Transverse colon (tissue), 4 donors: Measurements from ENCODE around the gene NFASC. TPM values are rescaled to one million over a fixed set of nuclear protein-coding genes. Genes with fewer than 3 reads are reported as not detected.

Experiments used
- DNase-seq: peaks from one replicate; pipeline ENCODE4 v3.0.0-alpha.2; 2019
- H3K27ac ChIP-seq, 4 donors: fragments of 200-600 bp; sonication (generic); 2 replicates each; pipeline ENCODE4 v1.5.1; 2016 to 2018; ENCODE audit warnings: inconsistent platforms in 4 of 4
- H3K27me3 ChIP-seq: fragments of 200-600 bp; sonication (generic); 2 replicates; pipeline ENCODE4 v1.5.1; 2017; ENCODE audit warnings: inconsistent platforms
- H3K36me3 ChIP-seq, 4 donors: fragments of 200-600 bp; sonication (generic); 2 replicates each; pipeline ENCODE4 v1.5.1; 2017 to 2019; ENCODE audit warnings: inconsistent platforms in 4 of 4
- H3K4me1 ChIP-seq, 4 donors: fragments of 200-600 bp; sonication (generic); 2 replicates each; pipeline ENCODE4 v1.5.1; 2017 to 2020; ENCODE audit warnings: inconsistent platforms in 4 of 4
- H3K4me3 ChIP-seq, 4 donors: fragments of 200-600 bp; sonication (generic); 1 replicate in 1 of 4; 2 replicates in 3 of 4; pipeline versions ENCODE4 v1.5.1 to v1.6.1; 2017 to 2019; ENCODE audit warnings: inconsistent platforms in 4 of 4
- H3K9me3 ChIP-seq, 2 donors: fragments of 200-600 bp; sonication (generic); 2 replicates each; pipeline ENCODE4 v1.5.1; 2017 to 2019; ENCODE audit warnings: inconsistent platforms in 2 of 2
- EP300 ChIP-seq: sonication (generic); formaldehyde crosslinking; IDR thresholded peaks from one replicate; pipeline ENCODE4 v1.6.1; 2017; ENCODE audit warnings: antibody characterized with exemption, low read depth
- POLR2A ChIP-seq: fragments of 450-650 bp; IDR thresholded peaks from one replicate; pipeline ENCODE4 v1.6.1; 2016; ENCODE audit warnings: antibody characterized with exemption, mild to moderate bottlenecking, moderate library complexity
- POLR2AphosphoS5 ChIP-seq, 3 donors: sonication (generic); formaldehyde crosslinking; IDR thresholded peaks; one replicate each; pipeline ENCODE4 v1.6.1; 2016; ENCODE audit warnings: antibody characterized with exemption in 3 of 3
- WGBS, 2 donors: methylation state at CpG; one replicate each; pipeline ENCODE4 v1.1.5; 2018; ENCODE audit warnings: low coverage in 1 of 2; 5-methylcytosine and 5-hydroxymethylcytosine counted together
- in situ Hi-C, 4 donors: fragments of 200-750 bp; cut with MboI; loops; one replicate each; pipeline versions ENCODE4 v1.15.0 to v1.15.1; 2017; ENCODE audit warnings: low sequenced_read_pairs in 3 of 4, low pct_ligation_motif_present in 1 of 4, low pct_unique_long_range_greater_than_20kb in 1 of 4
- intact Hi-C: fragments of 100-400 bp; cut with DNase I; formaldehyde crosslinking; loops from one replicate; pipeline ENCODE4 v1.15.1; 2023; ENCODE audit warnings: low total_unique reads
- total RNA-seq, 4 donors: library from RNA; depleted of rRNA; stranded (reverse); fragments of >200 nt; gene quantifications; one replicate each; pipeline ENCODE4 v1.1.0, GENCODE V29; 2016
- TF ChIP-seq, protein P1 (sequence below), 5 experiments: fragments of 200-600 bp in 3 of 5; fragments of 450-650 bp in 2 of 5; sonication (generic) in 3 of 5; IDR thresholded peaks; 1 replicate in 2 of 5; 2 replicates in 3 of 5; pipeline ENCODE4 v1.5.1; 2016 to 2017; ENCODE audit warnings: antibody characterized with exemption in 5 of 5, inconsistent platforms in 3 of 5, mild to moderate bottlenecking in 2 of 5, moderate library complexity in 1 of 5

NFASC gene
- total RNA-seq, 4 donors from 2014 or later: 11.3 to 48.8 (median 13.4) TPM

DNA sequence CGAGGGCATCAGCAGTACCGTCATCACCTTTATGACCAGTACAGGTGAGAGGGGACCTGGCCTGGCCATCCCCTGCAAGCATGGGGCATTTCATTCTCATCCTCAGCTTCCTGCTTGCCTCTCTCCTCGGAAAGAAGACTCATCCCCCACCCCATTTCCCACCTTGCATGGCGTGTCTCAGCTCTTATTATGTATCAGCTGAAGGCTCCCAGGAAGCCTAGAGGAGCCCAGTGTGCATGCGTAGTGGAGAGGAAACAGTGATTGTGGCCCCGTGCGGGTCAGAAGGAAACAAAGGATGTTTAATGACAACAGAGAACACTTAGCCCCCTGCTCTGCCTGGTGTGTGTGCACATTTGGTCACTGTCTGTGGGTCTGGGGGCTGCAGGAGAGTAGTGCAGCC is 132.0 kb downstream of the NFASC start:
- 80 to 83% methylated on average over 4 to 7 of the region's 7 CpGs for WGBS, 2 donors

DNA sequence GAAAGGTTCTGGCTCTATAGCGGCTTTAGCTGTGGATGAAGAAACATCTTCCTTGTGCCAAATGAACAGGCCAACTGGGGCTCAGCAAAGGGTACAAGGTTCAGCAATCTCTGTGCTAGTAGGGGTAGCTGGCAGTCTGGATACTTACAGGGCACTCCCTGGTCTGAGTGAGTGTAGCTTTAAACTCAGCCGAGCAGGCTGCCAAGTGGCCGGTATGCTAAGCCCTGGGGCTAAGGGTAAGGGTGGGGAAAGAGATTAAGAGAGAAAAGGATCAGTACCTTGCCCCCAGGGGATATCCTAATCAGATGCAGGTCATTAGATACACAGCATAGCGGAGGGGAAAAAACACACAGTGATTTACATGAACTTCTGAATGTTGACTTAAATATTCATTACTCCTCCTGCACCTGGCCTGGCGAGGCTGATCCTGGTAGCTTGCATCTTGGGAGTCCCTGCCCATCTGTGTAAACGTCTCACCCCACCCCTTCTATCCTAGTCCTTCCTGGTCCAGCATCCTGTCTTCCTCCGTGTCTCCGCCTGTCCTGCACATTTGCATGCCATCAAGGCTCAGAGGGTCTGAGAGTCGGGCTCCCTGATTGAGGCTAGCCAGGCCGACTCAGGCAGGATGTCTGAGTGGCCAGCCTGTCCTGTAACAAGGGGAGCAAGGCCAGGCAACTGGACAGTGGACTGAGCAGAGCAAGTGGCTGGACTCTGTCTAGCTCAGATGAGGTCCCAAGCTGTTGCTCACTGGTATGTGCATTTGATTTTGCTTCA is 132.9 kb downstream of the NFASC start:
- H3K36me3 ChIP-seq: no peaks in the 10 kb centered on the region
- intact Hi-C loops: no loop called here
- DNase-seq: no peak
- no peaks in the 10 kb centered on the region for H3K9me3 ChIP-seq
- H3K4me3 ChIP-seq: no peak overlapping the region
- in situ Hi-C loops: no loop called here
- 51% methylated on average over 10 of the region's 10 CpGs; no CpG with 5 or more reads in 1 of the 2 donors for whole genome bisulfite sequencing, 2 donors
- H3K4me1 ChIP-seq: no peaks in the 10 kb centered on the region
- TF ChIP-seq, protein P1, sequence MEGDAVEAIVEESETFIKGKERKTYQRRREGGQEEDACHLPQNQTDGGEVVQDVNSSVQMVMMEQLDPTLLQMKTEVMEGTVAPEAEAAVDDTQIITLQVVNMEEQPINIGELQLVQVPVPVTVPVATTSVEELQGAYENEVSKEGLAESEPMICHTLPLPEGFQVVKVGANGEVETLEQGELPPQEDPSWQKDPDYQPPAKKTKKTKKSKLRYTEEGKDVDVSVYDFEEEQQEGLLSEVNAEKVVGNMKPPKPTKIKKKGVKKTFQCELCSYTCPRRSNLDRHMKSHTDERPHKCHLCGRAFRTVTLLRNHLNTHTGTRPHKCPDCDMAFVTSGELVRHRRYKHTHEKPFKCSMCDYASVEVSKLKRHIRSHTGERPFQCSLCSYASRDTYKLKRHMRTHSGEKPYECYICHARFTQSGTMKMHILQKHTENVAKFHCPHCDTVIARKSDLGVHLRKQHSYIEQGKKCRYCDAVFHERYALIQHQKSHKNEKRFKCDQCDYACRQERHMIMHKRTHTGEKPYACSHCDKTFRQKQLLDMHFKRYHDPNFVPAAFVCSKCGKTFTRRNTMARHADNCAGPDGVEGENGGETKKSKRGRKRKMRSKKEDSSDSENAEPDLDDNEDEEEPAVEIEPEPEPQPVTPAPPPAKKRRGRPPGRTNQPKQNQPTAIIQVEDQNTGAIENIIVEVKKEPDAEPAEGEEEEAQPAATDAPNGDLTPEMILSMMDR (IDR thresholded peaks at IDR 0.05): no peak
- TF ChIP-seq POLR2AphosphoS5 (IDR thresholded peaks at IDR 0.05): no peak
- TF ChIP-seq EP300: no peak
- no peak for TF ChIP-seq POLR2A
- H3K27ac ChIP-seq: no peak overlapping the region
- H3K27me3 ChIP-seq: no peaks in the 10 kb centered on the region

More for the DNA sequence above, 132.0 kb downstream of the NFASC start:
- H3K9me3 ChIP-seq: no peaks in the 10 kb centered on the region
- TF ChIP-seq, protein P1 (IDR thresholded peaks at IDR 0.05): no peak
- TF ChIP-seq POLR2AphosphoS5 (IDR thresholded peaks at IDR 0.05) (no peak), POLR2A (no peak)
- H3K4me3 ChIP-seq: no peak overlapping the region
- no peaks in the 10 kb centered on the region for H3K27me3 ChIP-seq
- in situ Hi-C loops: no loop called here
- intact Hi-C loops: no loop called here
- H3K4me1 ChIP-seq: no peaks in the 10 kb centered on the region
- no peak for DNase-seq
- no peaks in the 10 kb centered on the region for H3K36me3 ChIP-seq
- H3K27ac ChIP-seq: no peak overlapping the region

- in situ Hi-C loops: no loop called here
- Histone ChIP-seq H3K27me3 (no peaks in the 10 kb centered on the region), H3K27ac (no peak overlapping the region), H3K36me3 (no peaks in the 10 kb centered on the region), H3K9me3 (no peaks in the 10 kb centered on the region), H3K4me3 (no peak overlapping the region), H3K4me1 (no peaks in the 10 kb centered on the region)
- intact Hi-C loops: no loop called here
- TF ChIP-seq, protein P1 (IDR thresholded peaks at IDR 0.05): no peak
- no peak for TF ChIP-seq POLR2AphosphoS5 (IDR thresholded peaks at IDR 0.05)
- no peak for TF ChIP-seq EP300
- WGBS, 2 donors: 55 to 56% methylated on average over 3 of the region's 3 CpGs
- no peak for DNase-seq
Observed at GRCh38 chr1:205004351-205004750, 133.7 kb downstream of the NFASC start.

- no peak overlapping the region for H3K4me3 ChIP-seq
- in situ Hi-C loops (no loop called here), intact Hi-C loops (no loop called here)
- H3K27me3 ChIP-seq: no peaks in the 10 kb centered on the region
- H3K4me1 ChIP-seq: peaks cover 0 to 2% (median 0%) of the 10 kb centered on the region in 4 donors
- DNase-seq: no peak
- no peaks in the 10 kb centered on the region for H3K36me3 ChIP-seq
- H3K27ac ChIP-seq: no peak overlapping the region
- TF ChIP-seq, protein P1 (IDR thresholded peaks at IDR 0.05): no peak
- TF ChIP-seq POLR2AphosphoS5 (IDR thresholded peaks at IDR 0.05) (no peak), EP300 (no peak), POLR2A (no peak)
- H3K9me3 ChIP-seq: no peaks in the 10 kb centered on the region
- 82% methylated on average over 8 of the region's 8 CpGs; no CpG with 5 or more reads in 1 of the 2 donors for WGBS, 2 donors
Observed at GRCh38 chr1:205008896-205009295, 138.2 kb downstream of the NFASC start.
